AG09309 (cell line): ENCODE results near the gene IGFN1.

Experiments used
- DNase-seq: peaks from one replicate; pipeline ENCODE4 v3.0.0-alpha.2; 2010; ENCODE audit warnings: low read depth
- H3K4me3 ChIP-seq: 2 replicates; pipeline ENCODE4 v1.5.1; 2011; ENCODE audit warnings: mild to moderate bottlenecking, low read depth, low read length, moderate library complexity; ENCODE audit not compliant: control insufficient read depth
- TF ChIP-seq, protein P1 (sequence below): IDR thresholded peaks from 2 replicates; pipeline ENCODE4 v1.5.1; 2011; ENCODE audit warnings: mild to moderate bottlenecking, low read depth, low read length, inconsistent platforms; ENCODE audit not compliant: insufficient read depth, control insufficient read depth; ENCODE audit errors: missing control alignments

IGFN1 gene

DNA sequence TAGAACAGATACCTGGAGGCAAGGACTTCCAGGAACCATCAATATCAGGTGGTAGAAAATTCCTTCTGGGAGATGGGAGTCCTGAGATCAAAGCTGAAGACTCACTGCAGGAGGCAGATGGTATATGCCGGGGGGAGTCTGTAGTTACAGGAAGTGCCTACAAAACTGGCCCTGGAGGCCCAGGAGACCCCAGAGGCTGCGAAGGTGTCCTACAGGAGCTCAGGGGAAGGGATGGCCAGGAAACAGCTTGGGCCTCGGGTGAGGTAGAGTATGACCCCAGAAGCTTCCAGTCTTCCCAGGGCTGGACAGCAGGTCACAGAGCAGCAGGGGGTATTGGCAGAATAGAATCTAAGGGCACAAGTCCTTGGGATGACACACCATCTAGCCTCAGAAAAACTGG, 16.4 kb downstream of the IGFN1 start:
- TF ChIP-seq, protein P1, sequence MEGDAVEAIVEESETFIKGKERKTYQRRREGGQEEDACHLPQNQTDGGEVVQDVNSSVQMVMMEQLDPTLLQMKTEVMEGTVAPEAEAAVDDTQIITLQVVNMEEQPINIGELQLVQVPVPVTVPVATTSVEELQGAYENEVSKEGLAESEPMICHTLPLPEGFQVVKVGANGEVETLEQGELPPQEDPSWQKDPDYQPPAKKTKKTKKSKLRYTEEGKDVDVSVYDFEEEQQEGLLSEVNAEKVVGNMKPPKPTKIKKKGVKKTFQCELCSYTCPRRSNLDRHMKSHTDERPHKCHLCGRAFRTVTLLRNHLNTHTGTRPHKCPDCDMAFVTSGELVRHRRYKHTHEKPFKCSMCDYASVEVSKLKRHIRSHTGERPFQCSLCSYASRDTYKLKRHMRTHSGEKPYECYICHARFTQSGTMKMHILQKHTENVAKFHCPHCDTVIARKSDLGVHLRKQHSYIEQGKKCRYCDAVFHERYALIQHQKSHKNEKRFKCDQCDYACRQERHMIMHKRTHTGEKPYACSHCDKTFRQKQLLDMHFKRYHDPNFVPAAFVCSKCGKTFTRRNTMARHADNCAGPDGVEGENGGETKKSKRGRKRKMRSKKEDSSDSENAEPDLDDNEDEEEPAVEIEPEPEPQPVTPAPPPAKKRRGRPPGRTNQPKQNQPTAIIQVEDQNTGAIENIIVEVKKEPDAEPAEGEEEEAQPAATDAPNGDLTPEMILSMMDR = no peak

GRCh38 chr1:201208236-201208635, 17.6 kb downstream of the IGFN1 start:
- no peak for DNase-seq
- no peak overlapping the region for H3K4me3 ChIP-seq
- TF ChIP-seq, protein P1 = no peak

More for the DNA sequence above, 16.4 kb downstream of the IGFN1 start:
- DNase-seq = no peak
- no peak overlapping the region for H3K4me3 ChIP-seq

GRCh38 chr1:201212056-201212455, 21.4 kb downstream of the IGFN1 start:
- H3K4me3 ChIP-seq = no peak overlapping the region
- no peak for DNase-seq
- TF ChIP-seq, protein P1 = no peak

- no peak overlapping the region for H3K4me3 ChIP-seq
- TF ChIP-seq, protein P1 = no peak
- DNase-seq = no peak
Observed at GRCh38 chr1:201212461-201213055, 21.9 kb downstream of the IGFN1 start.

- DNase-seq = no peak
- TF ChIP-seq, protein P1 = no peak
- no peak overlapping the region for H3K4me3 ChIP-seq
Observed at GRCh38 chr1:201213106-201213770, 22.6 kb downstream of the IGFN1 start.

GRCh38 chr1:201213926-201214325, 23.3 kb downstream of the IGFN1 start:
- no peak overlapping the region for H3K4me3 ChIP-seq
- DNase-seq = no peak
- TF ChIP-seq, protein P1 = no peak
